ENCODE data around the gene BMP6. TPM values are rescaled to one million over a fixed set of nuclear protein-coding genes. Genes with fewer than 3 reads are reported as not detected.

The BMP6 gene
- total and polyA plus RNA-seq, 2 of the 8 experiments (the other 6 are each of a cell fraction or from before 2014, with no cell fraction given): 2.0 to 2.1 TPM

DNA sequence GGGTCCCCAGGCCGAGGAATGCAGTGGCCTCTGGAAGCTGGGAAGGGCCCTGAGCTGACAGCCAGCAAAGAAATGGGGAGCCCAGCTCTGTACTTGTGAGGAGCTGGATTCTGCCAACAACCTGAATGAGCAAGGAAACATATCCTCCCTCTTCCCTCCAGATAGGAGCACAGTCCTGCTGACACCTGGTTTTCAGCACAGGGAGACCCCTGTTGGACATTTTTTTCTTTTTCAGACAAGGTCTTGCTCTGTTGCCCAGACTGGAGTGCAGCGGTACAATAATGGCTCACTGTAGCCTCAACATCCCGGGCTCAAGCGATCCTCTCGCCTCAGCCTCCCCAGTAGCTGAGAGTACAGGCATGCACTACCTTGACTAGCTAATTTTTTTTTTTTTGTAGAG, 21.5 kb downstream of the BMP6 start (continued):
- TF ChIP-seq, protein P1, sequence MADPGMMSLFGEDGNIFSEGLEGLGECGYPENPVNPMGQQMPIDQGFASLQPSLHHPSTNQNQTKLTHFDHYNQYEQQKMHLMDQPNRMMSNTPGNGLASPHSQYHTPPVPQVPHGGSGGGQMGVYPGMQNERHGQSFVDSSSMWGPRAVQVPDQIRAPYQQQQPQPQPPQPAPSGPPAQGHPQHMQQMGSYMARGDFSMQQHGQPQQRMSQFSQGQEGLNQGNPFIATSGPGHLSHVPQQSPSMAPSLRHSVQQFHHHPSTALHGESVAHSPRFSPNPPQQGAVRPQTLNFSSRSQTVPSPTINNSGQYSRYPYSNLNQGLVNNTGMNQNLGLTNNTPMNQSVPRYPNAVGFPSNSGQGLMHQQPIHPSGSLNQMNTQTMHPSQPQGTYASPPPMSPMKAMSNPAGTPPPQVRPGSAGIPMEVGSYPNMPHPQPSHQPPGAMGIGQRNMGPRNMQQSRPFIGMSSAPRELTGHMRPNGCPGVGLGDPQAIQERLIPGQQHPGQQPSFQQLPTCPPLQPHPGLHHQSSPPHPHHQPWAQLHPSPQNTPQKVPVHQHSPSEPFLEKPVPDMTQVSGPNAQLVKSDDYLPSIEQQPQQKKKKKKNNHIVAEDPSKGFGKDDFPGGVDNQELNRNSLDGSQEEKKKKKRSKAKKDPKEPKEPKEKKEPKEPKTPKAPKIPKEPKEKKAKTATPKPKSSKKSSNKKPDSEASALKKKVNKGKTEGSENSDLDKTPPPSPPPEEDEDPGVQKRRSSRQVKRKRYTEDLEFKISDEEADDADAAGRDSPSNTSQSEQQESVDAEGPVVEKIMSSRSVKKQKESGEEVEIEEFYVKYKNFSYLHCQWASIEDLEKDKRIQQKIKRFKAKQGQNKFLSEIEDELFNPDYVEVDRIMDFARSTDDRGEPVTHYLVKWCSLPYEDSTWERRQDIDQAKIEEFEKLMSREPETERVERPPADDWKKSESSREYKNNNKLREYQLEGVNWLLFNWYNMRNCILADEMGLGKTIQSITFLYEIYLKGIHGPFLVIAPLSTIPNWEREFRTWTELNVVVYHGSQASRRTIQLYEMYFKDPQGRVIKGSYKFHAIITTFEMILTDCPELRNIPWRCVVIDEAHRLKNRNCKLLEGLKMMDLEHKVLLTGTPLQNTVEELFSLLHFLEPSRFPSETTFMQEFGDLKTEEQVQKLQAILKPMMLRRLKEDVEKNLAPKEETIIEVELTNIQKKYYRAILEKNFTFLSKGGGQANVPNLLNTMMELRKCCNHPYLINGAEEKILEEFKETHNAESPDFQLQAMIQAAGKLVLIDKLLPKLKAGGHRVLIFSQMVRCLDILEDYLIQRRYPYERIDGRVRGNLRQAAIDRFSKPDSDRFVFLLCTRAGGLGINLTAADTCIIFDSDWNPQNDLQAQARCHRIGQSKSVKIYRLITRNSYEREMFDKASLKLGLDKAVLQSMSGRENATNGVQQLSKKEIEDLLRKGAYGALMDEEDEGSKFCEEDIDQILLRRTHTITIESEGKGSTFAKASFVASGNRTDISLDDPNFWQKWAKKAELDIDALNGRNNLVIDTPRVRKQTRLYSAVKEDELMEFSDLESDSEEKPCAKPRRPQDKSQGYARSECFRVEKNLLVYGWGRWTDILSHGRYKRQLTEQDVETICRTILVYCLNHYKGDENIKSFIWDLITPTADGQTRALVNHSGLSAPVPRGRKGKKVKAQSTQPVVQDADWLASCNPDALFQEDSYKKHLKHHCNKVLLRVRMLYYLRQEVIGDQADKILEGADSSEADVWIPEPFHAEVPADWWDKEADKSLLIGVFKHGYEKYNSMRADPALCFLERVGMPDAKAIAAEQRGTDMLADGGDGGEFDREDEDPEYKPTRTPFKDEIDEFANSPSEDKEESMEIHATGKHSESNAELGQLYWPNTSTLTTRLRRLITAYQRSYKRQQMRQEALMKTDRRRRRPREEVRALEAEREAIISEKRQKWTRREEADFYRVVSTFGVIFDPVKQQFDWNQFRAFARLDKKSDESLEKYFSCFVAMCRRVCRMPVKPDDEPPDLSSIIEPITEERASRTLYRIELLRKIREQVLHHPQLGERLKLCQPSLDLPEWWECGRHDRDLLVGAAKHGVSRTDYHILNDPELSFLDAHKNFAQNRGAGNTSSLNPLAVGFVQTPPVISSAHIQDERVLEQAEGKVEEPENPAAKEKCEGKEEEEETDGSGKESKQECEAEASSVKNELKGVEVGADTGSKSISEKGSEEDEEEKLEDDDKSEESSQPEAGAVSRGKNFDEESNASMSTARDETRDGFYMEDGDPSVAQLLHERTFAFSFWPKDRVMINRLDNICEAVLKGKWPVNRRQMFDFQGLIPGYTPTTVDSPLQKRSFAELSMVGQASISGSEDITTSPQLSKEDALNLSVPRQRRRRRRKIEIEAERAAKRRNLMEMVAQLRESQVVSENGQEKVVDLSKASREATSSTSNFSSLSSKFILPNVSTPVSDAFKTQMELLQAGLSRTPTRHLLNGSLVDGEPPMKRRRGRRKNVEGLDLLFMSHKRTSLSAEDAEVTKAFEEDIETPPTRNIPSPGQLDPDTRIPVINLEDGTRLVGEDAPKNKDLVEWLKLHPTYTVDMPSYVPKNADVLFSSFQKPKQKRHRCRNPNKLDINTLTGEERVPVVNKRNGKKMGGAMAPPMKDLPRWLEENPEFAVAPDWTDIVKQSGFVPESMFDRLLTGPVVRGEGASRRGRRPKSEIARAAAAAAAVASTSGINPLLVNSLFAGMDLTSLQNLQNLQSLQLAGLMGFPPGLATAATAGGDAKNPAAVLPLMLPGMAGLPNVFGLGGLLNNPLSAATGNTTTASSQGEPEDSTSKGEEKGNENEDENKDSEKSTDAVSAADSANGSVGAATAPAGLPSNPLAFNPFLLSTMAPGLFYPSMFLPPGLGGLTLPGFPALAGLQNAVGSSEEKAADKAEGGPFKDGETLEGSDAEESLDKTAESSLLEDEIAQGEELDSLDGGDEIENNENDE (IDR thresholded peaks at IDR 0.05; ENCODE audit: insufficient replicate concordance, low read length): no peak
- no peak for TF ChIP-seq TEAD4 (IDR thresholded peaks at IDR 0.05; ENCODE audit: low read depth, low read length)
- no peak for TF ChIP-seq CREB1 (IDR thresholded peaks at IDR 0.05)
- TF ChIP-seq TBP (IDR thresholded peaks at IDR 0.05; ENCODE audit: low read depth, low read length): no peak
- TF ChIP-seq EZH2 (IDR thresholded peaks at IDR 0.05; ENCODE audit: low read depth, low read length, severe bottlenecking): no peak
- TF ChIP-seq HDAC2 (IDR thresholded peaks at IDR 0.05; ENCODE audit: borderline replicate concordance in 1 of 2, low read depth in 2 of 2, low read length in 2 of 2): no peak
- no peak for TF ChIP-seq SP2 (IDR thresholded peaks at IDR 0.05; ENCODE audit: low read length)

Data from H1 (cell line).